Heart right ventricle (tissue), 16 donors: ENCODE measurements around the gene PPP2R2B. TPM values are rescaled to one million over a fixed set of nuclear protein-coding genes. Genes with fewer than 3 reads are reported as not detected.

Source experiments
- ATAC-seq, 8 donors: fragments of 200-7000 bp; cut with Tn5 transposase; one replicate each; pipeline ENCODE4 v1.9.1; 2020; ENCODE audit warnings: mild to moderate bottlenecking in 8 of 8, moderate library complexity in 8 of 8, moderate number of reproducible peaks in 1 of 8
- DNase-seq, 2 donors: peaks; one replicate each; pipeline ENCODE4 v3.0.0-alpha.2; 2020
- H3K27ac ChIP-seq, 10 donors: fragments of 200-600 bp; sonication (generic) in 2 of 10; one replicate each; pipeline versions ENCODE4 v1.5.0 to v1.8.0; 2020 to 2022; ENCODE audit warnings: mild to moderate bottlenecking in 3 of 10
- H3K27me3 ChIP-seq, 7 donors: fragments of 200-600 bp; one replicate each; pipeline ENCODE4 v1.8.0; 2021 to 2022; ENCODE audit warnings: mild to moderate bottlenecking in 2 of 7
- H3K36me3 ChIP-seq, 9 donors: fragments of 200-600 bp; sonication (generic) in 1 of 9; one replicate each; pipeline versions ENCODE4 v1.5.0 to v1.8.0; 2020 to 2022; ENCODE audit warnings: mild to moderate bottlenecking in 2 of 9
- H3K4me1 ChIP-seq, 9 donors: fragments of 200-600 bp; sonication (generic) in 1 of 9; one replicate each; pipeline versions ENCODE4 v1.5.0 to v1.8.0; 2020 to 2022; ENCODE audit warnings: mild to moderate bottlenecking in 4 of 9
- H3K4me3 ChIP-seq, 10 donors: fragments of 200-600 bp; sonication (generic) in 2 of 10; one replicate each; pipeline versions ENCODE4 v1.5.0 to v1.8.0; 2020 to 2022; ENCODE audit warnings: mild to moderate bottlenecking in 7 of 10, moderate library complexity in 2 of 10
- H3K9me3 ChIP-seq, 11 donors: fragments of 200-600 bp in 10 of 11; sonication (generic) in 2 of 11; one replicate each; pipeline versions ENCODE4 v1.5.0 to v1.8.0; 2013 to 2022; ENCODE audit warnings: mild to moderate bottlenecking in 2 of 11, control low read depth in 1 of 11, moderate library complexity in 1 of 11
- WGBS, 2 donors: extraction: QIAGEN DNeasy Blood & Tissue Kit; methylation state at CpG; one replicate each; pipeline ENCODE4 v1.1.7; 2013; ENCODE audit warnings: inconsistent platforms in 1 of 2; 5-methylcytosine and 5-hydroxymethylcytosine counted together
- intact Hi-C, 10 donors: fragments of 100-400 bp; cut with DNase I; formaldehyde crosslinking; loops; one replicate each; pipeline versions ENCODE4 v1.11.1 to v1.14.2; 2022
- polyA plus RNA-seq, 2 donors: library from polyadenylated mRNA; stranded (reverse); fragments of 200-250 nt; gene quantifications; one replicate each; pipeline ENCODE4 v1.2.3, GENCODE V29; 2013
- total RNA-seq, 10 donors: library from RNA; stranded (reverse); fragmentation: NEBNext Ultra II Directional in 3 of 10; extraction: Animal tissue kit (Norgen Biotek cat#: 25700) in 3 of 10; gene quantifications; one replicate each; pipeline versions ENCODE4 v1.2.1 to v1.2.4, GENCODE V29; 2021 to 2023
- TF ChIP-seq, protein P1 (sequence below), 9 donors: fragments of 200-600 bp; sonication (generic) in 2 of 9; IDR thresholded peaks; one replicate each; pipeline versions ENCODE4 v1.5.0 to v1.8.0; 2021 to 2022; ENCODE audit warnings: antibody characterized with exemption in 9 of 9, mild to moderate bottlenecking in 5 of 9, moderate library complexity in 1 of 9
- donor health status: Arrhythmogenic right ventricular cardiomyopathy.
- donor health status: ischemic (EF 13 %, LVEDD 7.1; RV severe dilation, severe dysfunction).
- donor health status: healthy with polysubstance abuse.
- donor health status: DM: no; HTN: yes; CAD: no.
- donor health status: DM: no; HTN: no; CAD: no.
- donor health status: ischemic (EF 25% LVEDD 6.9; RV normal size, moderate dysfunction).
- donor health status: ischemic (EF 25% LVEDD 5.7; RV mildly dilated, moderate dysfunction).
- donor health status: healthy.
- donor health status: DM: yes; HTN: yes; CAD: no.
- donor health status: Ischemic cardiomyopathy.
- donor health status: ischemic (EF 35%, LVEDD 5.7; RV mildly dilated, moderate dysfunction).
- donor health status: nonischemic (EF 11% LVEDD 7.7; RV severe dilation, severe dysfunction).
- donor health status: DM: yes; HTN: yes; CAD: no.
- donor health status: PGD.
- donor health status: ischemic (EF 29% LVEDD 5.4; RV normal size, mild dysfunction).
- donor health status: nonischemic (EF 23%, LVEDD 6.1; RV moderate dilation, normal function).

PPP2R2B gene
- total and polyA plus RNA-seq, 12 donors, result 0.05 to 1.8 (median 0.57) TPM; not detected in 2

DNA sequence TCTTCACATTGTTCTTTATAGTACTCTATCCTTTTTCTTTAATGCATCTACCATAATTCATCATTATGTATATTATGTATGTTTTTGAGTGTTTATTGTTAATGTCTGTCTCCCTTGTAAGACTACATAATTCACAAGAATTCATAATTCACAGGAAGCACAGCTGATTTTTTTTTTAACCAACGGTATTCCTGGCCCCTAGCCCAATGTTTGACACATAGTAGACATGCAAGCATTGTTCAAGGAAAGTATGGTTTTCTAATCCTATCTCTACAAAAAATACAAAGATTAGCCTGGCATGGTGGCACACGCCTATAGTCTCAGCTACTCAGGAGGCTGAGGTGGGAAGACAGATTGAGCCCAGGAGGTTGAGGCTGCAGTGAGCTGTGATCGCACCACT is 160.6 kb downstream of the PPP2R2B start:
- 63 to 67% methylated on average over 3 of the region's 3 CpGs for WGBS, 2 donors
- Histone ChIP-seq H3K4me1 (no peaks in the 10 kb centered on the region), H3K27me3 (peaks cover 0 to 3% (median 0%) of the 10 kb centered on the region in 7 donors), H3K36me3 (no peaks in the 10 kb centered on the region), H3K9me3 (no peaks in the 10 kb centered on the region), H3K4me3 (no peak overlapping the region), H3K27ac (no peak overlapping the region)
- DNase-seq, result no peak
- intact Hi-C loops, result no loop called here
- no peak for ATAC-seq
- TF ChIP-seq, protein P1, sequence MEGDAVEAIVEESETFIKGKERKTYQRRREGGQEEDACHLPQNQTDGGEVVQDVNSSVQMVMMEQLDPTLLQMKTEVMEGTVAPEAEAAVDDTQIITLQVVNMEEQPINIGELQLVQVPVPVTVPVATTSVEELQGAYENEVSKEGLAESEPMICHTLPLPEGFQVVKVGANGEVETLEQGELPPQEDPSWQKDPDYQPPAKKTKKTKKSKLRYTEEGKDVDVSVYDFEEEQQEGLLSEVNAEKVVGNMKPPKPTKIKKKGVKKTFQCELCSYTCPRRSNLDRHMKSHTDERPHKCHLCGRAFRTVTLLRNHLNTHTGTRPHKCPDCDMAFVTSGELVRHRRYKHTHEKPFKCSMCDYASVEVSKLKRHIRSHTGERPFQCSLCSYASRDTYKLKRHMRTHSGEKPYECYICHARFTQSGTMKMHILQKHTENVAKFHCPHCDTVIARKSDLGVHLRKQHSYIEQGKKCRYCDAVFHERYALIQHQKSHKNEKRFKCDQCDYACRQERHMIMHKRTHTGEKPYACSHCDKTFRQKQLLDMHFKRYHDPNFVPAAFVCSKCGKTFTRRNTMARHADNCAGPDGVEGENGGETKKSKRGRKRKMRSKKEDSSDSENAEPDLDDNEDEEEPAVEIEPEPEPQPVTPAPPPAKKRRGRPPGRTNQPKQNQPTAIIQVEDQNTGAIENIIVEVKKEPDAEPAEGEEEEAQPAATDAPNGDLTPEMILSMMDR (IDR thresholded peaks at IDR 0.05), result no peak

DNA sequence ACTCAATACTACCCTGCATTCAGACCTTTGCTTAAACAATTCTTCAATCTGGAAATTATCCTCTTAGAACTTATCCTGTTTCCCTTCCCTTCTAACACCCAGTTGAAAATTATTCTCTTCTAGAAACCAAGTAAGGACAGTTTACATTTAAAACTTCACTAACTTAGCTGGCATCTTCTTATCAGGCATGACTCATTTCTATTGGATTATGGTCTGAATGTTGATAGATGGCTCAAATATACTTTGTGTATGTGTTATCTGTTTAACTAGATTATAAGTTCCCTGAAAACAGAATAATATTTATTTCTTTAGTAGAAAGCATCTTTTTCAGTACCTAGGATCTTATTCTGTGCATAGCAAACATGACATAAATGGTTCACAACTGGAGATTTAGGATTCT is 161.9 kb downstream of the PPP2R2B start:
- peaks cover 0 to 3% (median 0%) of the 10 kb centered on the region in 7 donors for H3K27me3 ChIP-seq
- no peak overlapping the region for H3K4me3 ChIP-seq
- no peaks in the 10 kb centered on the region for H3K4me1 ChIP-seq
- no peak for DNase-seq
- intact Hi-C loops, result no loop called here
- ATAC-seq, result no peak
- H3K9me3 ChIP-seq, result no peaks in the 10 kb centered on the region
- no peaks in the 10 kb centered on the region for H3K36me3 ChIP-seq
- TF ChIP-seq, protein P1 (IDR thresholded peaks at IDR 0.05), result no peak
- no peak overlapping the region for H3K27ac ChIP-seq

DNA sequence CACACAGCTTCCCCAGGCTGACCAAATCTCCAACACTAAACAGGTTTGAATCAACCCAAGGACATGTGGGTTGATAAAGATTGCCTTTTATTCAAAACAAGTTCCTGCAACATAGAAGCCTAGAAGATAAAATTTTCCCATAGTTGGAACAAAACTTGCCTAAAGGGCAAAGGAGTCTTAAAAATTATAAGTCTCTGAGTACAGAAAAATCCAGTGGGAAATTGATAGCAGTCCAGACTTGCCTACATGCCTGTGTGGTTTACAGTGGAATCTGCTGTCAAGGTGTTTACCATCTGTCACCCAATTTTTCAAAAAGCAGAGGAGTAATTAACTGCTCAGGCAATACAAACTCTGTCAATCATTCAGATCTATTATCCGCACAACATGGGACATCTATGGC is 168.2 kb downstream of the PPP2R2B start:
- H3K4me1 ChIP-seq, result no peaks in the 10 kb centered on the region
- no peaks in the 10 kb centered on the region for H3K36me3 ChIP-seq
- ATAC-seq, result no peak
- peaks cover 0 to 7% (median 0%) of the 10 kb centered on the region in 11 donors for H3K9me3 ChIP-seq
- peaks cover 0 to 3% (median 0%) of the 10 kb centered on the region in 7 donors for H3K27me3 ChIP-seq
- no peak for DNase-seq
- no peak overlapping the region for H3K4me3 ChIP-seq
- TF ChIP-seq, protein P1 (IDR thresholded peaks at IDR 0.05), result no peak
- WGBS, 2 donors, result 94 to 97% methylated on average over 1 of the region's 1 CpG
- H3K27ac ChIP-seq, result no peak overlapping the region
- intact Hi-C loops, result no loop called here

DNA sequence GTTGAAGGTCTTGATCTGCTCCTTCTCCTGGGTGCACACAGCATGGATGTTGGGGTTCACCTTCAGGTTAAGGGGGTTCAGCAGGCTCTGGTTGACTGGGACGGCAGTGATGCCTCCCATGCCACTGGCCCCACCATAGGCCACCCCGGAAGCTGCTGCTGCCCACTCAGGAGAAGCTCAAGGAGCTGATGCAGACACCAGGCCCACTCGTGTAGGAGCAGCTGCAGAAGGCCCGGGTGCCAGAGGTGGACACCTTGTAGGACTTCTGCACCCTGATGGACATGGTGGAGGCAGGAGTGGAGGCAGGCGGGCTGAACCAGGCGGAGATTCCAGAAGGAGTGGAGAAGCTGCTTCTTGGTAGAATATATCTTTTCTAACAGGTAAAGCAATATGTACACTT is 171.2 kb downstream of the PPP2R2B start:
- intact Hi-C loops, result no loop called here
- Histone ChIP-seq H3K27me3 (no peaks in the 10 kb centered on the region), H3K27ac (no peak overlapping the region), H3K4me3 (no peak overlapping the region), H3K36me3 (no peaks in the 10 kb centered on the region), H3K9me3 (peaks cover 0 to 7% (median 0%) of the 10 kb centered on the region in 11 donors), H3K4me1 (no peaks in the 10 kb centered on the region)
- DNase-seq (no peak), ATAC-seq (no peak)
- TF ChIP-seq, protein P1 (IDR thresholded peaks at IDR 0.05), result no peak
- 72 to 90% methylated on average over 6 of the region's 6 CpGs for WGBS, 2 donors
